Stomach (tissue), 9 donors: ENCODE measurements around the gene TERC. TPM values are rescaled to one million over a fixed set of nuclear protein-coding genes. Genes with fewer than 3 reads are reported as not detected.

Experiments used
- DNase-seq, 2 donors: peaks; one replicate each; pipeline versions ENCODE4 v3.0.0 to v3.0.0-alpha.2; 2013 to 2019
- H3K27ac ChIP-seq, 5 donors: fragments of 200-600 bp in 4 of 5; sonication (generic) in 4 of 5; one replicate each; pipeline ENCODE4 v1.5.1; 2013 to 2019; ENCODE audit warnings: mild to moderate bottlenecking in 1 of 5, moderate library complexity in 1 of 5
- H3K27me3 ChIP-seq, 3 donors: fragments of 200-600 bp; sonication (generic); one replicate each; pipeline ENCODE4 v1.5.1; 2017 to 2019; ENCODE audit warnings: mixed run types in 1 of 3
- H3K36me3 ChIP-seq, 4 donors: fragments of 200-600 bp; sonication (generic); 1 replicate in 3 of 4; 2 replicates in 1 of 4; pipeline ENCODE4 v1.5.1; 2016 to 2019
- H3K4me1 ChIP-seq, 4 donors: fragments of 200-600 bp; sonication (generic); one replicate each; pipeline ENCODE4 v1.5.1; 2016 to 2019
- H3K4me3 ChIP-seq, 4 donors: fragments of 200-600 bp; sonication (generic) in 3 of 4; one replicate each; pipeline ENCODE4 v1.5.1; 2016 to 2019; ENCODE audit warnings: mild to moderate bottlenecking in 1 of 4
- H3K9me3 ChIP-seq, 4 donors: fragments of 200-600 bp; sonication (generic); one replicate each; pipeline ENCODE4 v1.5.1; 2016 to 2019
- EP300 ChIP-seq: sonication (generic); formaldehyde crosslinking; IDR thresholded peaks from one replicate; pipeline ENCODE4 v1.6.1; 2017; ENCODE audit warnings: antibody characterized with exemption
- POLR2A ChIP-seq, 4 donors: fragments of 450-650 bp; IDR thresholded peaks; one replicate each; pipeline ENCODE4 v1.6.1; 2016; ENCODE audit warnings: antibody characterized with exemption in 4 of 4, control low read depth in 2 of 4, mild to moderate bottlenecking in 1 of 4, moderate library complexity in 1 of 4
- POLR2AphosphoS5 ChIP-seq, 3 donors: sonication (generic); formaldehyde crosslinking; IDR thresholded peaks; one replicate each; pipeline ENCODE4 v1.6.1; 2016; ENCODE audit warnings: antibody characterized with exemption in 3 of 3
- WGBS, 5 donors: extraction: QIAGEN DNeasy Blood & Tissue Kit in 3 of 5; methylation state at CpG; one replicate each; pipeline versions ENCODE4 v1.1.5 to v1.1.7; 2013 to 2018; 5-methylcytosine and 5-hydroxymethylcytosine counted together
- intact Hi-C: fragments of 100-400 bp; cut with DNase I; formaldehyde crosslinking; loops from one replicate; pipeline ENCODE4 v1.15.1; 2023; ENCODE audit warnings: low total_unique reads
- polyA plus RNA-seq, 3 donors: library from polyadenylated mRNA; stranded (reverse); fragments of 200-250 nt; gene quantifications; one replicate each; pipeline ENCODE4 v1.2.3, GENCODE V29; 2013
- total RNA-seq, 5 donors: library from RNA; depleted of rRNA; stranded (reverse); fragments of >200 nt; gene quantifications; one replicate each; pipeline versions ENCODE4 v1.1.0 to v1.2.3, GENCODE V29; 2014 to 2016
- TF ChIP-seq, protein P1 (sequence below), 7 experiments: fragments of 450-650 bp in 4 of 7; fragments of 200-600 bp in 3 of 7; sonication (generic) in 3 of 7; IDR thresholded peaks; one replicate each; pipeline ENCODE4 v1.5.1; 2016 to 2019; ENCODE audit warnings: antibody characterized with exemption in 7 of 7, control low read depth in 2 of 7, mild to moderate bottlenecking in 1 of 7
- donor health status: healthy with polysubstance abuse.
- donor health status: Bipolar disorder and iron deficiency.
- donor health status: healthy.

Gene TERC
- total and polyA plus RNA-seq, 8 donors: 107 to 717 (median 249) TPM; not detected in 3

GRCh38 chr3:169781209-169781855, 16.5 kb upstream of the TERC start:
- H3K27me3 ChIP-seq: no peaks in the 10 kb centered on the region
- peaks cover 0 to 56% (median 12%) of the 10 kb centered on the region in 4 donors for H3K4me1 ChIP-seq
- no peaks in the 10 kb centered on the region for H3K9me3 ChIP-seq
- intact Hi-C loops: no loop called here
- 72 to 78% (median 77%) methylated on average over 4 of the region's 4 CpGs for WGBS, 5 donors
- DNase-seq: no peak
- peaks cover 32 to 98% (median 95%) of the 10 kb centered on the region in 4 donors for H3K36me3 ChIP-seq
- TF ChIP-seq, protein P1, sequence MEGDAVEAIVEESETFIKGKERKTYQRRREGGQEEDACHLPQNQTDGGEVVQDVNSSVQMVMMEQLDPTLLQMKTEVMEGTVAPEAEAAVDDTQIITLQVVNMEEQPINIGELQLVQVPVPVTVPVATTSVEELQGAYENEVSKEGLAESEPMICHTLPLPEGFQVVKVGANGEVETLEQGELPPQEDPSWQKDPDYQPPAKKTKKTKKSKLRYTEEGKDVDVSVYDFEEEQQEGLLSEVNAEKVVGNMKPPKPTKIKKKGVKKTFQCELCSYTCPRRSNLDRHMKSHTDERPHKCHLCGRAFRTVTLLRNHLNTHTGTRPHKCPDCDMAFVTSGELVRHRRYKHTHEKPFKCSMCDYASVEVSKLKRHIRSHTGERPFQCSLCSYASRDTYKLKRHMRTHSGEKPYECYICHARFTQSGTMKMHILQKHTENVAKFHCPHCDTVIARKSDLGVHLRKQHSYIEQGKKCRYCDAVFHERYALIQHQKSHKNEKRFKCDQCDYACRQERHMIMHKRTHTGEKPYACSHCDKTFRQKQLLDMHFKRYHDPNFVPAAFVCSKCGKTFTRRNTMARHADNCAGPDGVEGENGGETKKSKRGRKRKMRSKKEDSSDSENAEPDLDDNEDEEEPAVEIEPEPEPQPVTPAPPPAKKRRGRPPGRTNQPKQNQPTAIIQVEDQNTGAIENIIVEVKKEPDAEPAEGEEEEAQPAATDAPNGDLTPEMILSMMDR (IDR thresholded peaks at IDR 0.05): no peak
- TF ChIP-seq POLR2A (IDR thresholded peaks at IDR 0.05) (no peak), POLR2AphosphoS5 (IDR thresholded peaks at IDR 0.05) (no peak), EP300 (no peak)
- no peak overlapping the region for H3K27ac ChIP-seq
- no peak overlapping the region for H3K4me3 ChIP-seq

- Histone ChIP-seq H3K4me3 (no peak overlapping the region), H3K4me1 (peaks cover 4 to 61% (median 17%) of the 10 kb centered on the region in 4 donors), H3K36me3 (peaks cover 27 to 97% (median 95%) of the 10 kb centered on the region in 4 donors), H3K9me3 (no peaks in the 10 kb centered on the region), H3K27ac (no peak overlapping the region), H3K27me3 (no peaks in the 10 kb centered on the region)
- DNase-seq: no peak
- WGBS, 5 donors: 52 to 60% (median 58%) methylated on average over 2 of the region's 2 CpGs
- intact Hi-C loops: no loop called here
- no peak for TF ChIP-seq EP300
- TF ChIP-seq, protein P1 (IDR thresholded peaks at IDR 0.05): no peak
- TF ChIP-seq POLR2A (IDR thresholded peaks at IDR 0.05): no peak
- TF ChIP-seq POLR2AphosphoS5 (IDR thresholded peaks at IDR 0.05): no peak
Measured at GRCh38 chr3:169780742-169781141, 15.9 kb upstream of the TERC start.

- intact Hi-C loops: no loop called here
- no peak for TF ChIP-seq POLR2A (IDR thresholded peaks at IDR 0.05)
- no peak for TF ChIP-seq EP300
- TF ChIP-seq, protein P1 (IDR thresholded peaks at IDR 0.05): no peak
- no peak for TF ChIP-seq POLR2AphosphoS5 (IDR thresholded peaks at IDR 0.05)
Measured at GRCh38 chr3:169777822-169778221, 13.0 kb upstream of the TERC start.

DNA sequence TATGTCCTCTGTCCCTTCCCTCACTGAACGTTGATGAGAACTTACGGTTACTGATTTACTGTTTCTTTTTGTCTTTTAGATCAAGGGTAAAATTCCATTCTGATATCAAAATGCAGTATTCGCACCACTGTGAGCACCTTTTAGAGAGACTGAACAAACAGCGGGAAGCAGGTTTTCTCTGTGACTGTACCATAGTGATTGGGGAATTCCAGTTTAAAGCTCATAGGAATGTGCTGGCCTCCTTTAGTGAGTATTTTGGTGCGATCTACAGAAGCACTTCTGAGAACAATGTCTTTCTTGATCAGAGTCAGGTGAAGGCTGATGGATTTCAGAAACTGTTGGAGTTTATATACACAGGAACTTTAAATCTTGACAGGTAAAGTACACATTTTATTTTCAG, 9.3 kb upstream of the TERC start:
- Histone ChIP-seq H3K9me3 (no peaks in the 10 kb centered on the region), H3K27ac (peak overlapping the region in 4 of 5 donors; percentile 99 to 100 (median 99)), H3K4me3 (peak overlapping the region; percentile 67 to 94 (median 77)), H3K4me1 (peaks cover 23 to 52% (median 38%) of the 10 kb centered on the region in 4 donors), H3K27me3 (no peaks in the 10 kb centered on the region), H3K36me3 (peaks cover under 1 to 46% (median 42%) of the 10 kb centered on the region in 4 donors)
- TF ChIP-seq POLR2AphosphoS5 (IDR thresholded peaks at IDR 0.05): no peak
- 25 to 42% (median 29%) methylated on average over 5 of the region's 5 CpGs for WGBS, 5 donors
- no peak for DNase-seq
- intact Hi-C loops: no loop called here

More at GRCh38 chr3:169777822-169778221, 13.0 kb upstream of the TERC start:
- DNase-seq: no peak
- Histone ChIP-seq H3K36me3 (peaks cover 19 to 82% (median 78%) of the 10 kb centered on the region in 4 donors), H3K4me1 (peaks cover 23 to 82% (median 38%) of the 10 kb centered on the region in 4 donors), H3K9me3 (no peaks in the 10 kb centered on the region), H3K27ac (no peak overlapping the region), H3K27me3 (no peaks in the 10 kb centered on the region), H3K4me3 (no peak overlapping the region)
- WGBS, 5 donors: 69 to 95% (median 81%) methylated on average over 4 of the region's 4 CpGs
